ENCODE measurements around the gene NT5DC2. TPM values are rescaled to one million over a fixed set of nuclear protein-coding genes. Genes with fewer than 3 reads are reported as not detected.

NT5DC2 gene
- polyA plus RNA-seq, 3 donors, result 0.66 to 28.4 (median 0.67) TPM

GRCh38 chr3:52483577-52484381 is 49.9 kb downstream of the NT5DC2 start:
- H3K36me3 ChIP-seq (replicated peaks in 1 of 2; ENCODE audit: control insufficient read depth in 1 of 2, insufficient read depth in 2 of 2, low read length in 2 of 2), result peaks cover 75 to 95% of the 10 kb centered on the region in 2 donors
- H3K9ac ChIP-seq (ENCODE audit: insufficient read depth, low read length, poor library complexity, severe bottlenecking), result no peak overlapping the region
- H3K9me3 Mint-ChIP-seq, result no peaks in the 10 kb centered on the region
- peaks cover 0 to 3% (median 0%) of the 10 kb centered on the region in 3 donors for H3K27me3 Mint-ChIP-seq (ENCODE audit: low read depth in 3 of 3)
- no peak overlapping the region for H3K27ac ChIP-seq (ENCODE audit: low read depth in 1 of 2, low read length in 2 of 2)
- no peak overlapping the region for H3K4me2 ChIP-seq (replicated peaks; ENCODE audit: extremely low read depth, low read length, poor library complexity, severe bottlenecking)
- H3K79me2 ChIP-seq (ENCODE audit: insufficient read depth, low read length), result peaks cover 5% of the 10 kb centered on the region
- 97% methylated on average over 8 of the region's 13 CpGs for WGBS (ENCODE audit: insufficient coverage)
- peaks cover 15 to 23% of the 10 kb centered on the region in 2 donors for H3K4me1 ChIP-seq (ENCODE audit: control insufficient read depth in 1 of 2, insufficient read depth in 2 of 2, low read length in 2 of 2)
- H3K4me3 Mint-ChIP-seq, result no peak overlapping the region
- no peak overlapping the region for H2AFZ ChIP-seq (ENCODE audit: insufficient read depth, low read depth, low read length, poor library complexity, severe bottlenecking)
- no peak overlapping the region for H3K27ac Mint-ChIP-seq
- no peaks in the 10 kb centered on the region for H3K9me3 ChIP-seq (replicated peaks in 1 of 2; ENCODE audit: control insufficient read depth in 1 of 2, insufficient read depth in 1 of 2, low read length in 2 of 2)
- TF ChIP-seq CTCF (IDR thresholded peaks at IDR 0.05), result no peak
- peaks cover 88 to 97% of the 10 kb centered on the region in 2 donors for H3K36me3 Mint-ChIP-seq
- DNase-seq, result no peak
- intact Hi-C loops (cut with micrococcal nuclease), result no loop called here
- peaks cover 22% of the 10 kb centered on the region for H3K4me1 Mint-ChIP-seq
- no peak overlapping the region for H3K4me3 ChIP-seq (replicated peaks in 1 of 3; ENCODE audit: low read depth in 2 of 3, low read length in 3 of 3)
- no peaks in the 10 kb centered on the region for H4K20me1 ChIP-seq (ENCODE audit: insufficient read depth, low read length)
- no peaks in the 10 kb centered on the region for H3K27me3 ChIP-seq (ENCODE audit: control insufficient read depth in 2 of 2, insufficient read depth in 2 of 2, low read length in 2 of 2)

GRCh38 chr3:52483081-52483480 is 50.6 kb downstream of the NT5DC2 start:
- Mint-ChIP-seq H3K4me1 (peaks cover 26% of the 10 kb centered on the region), H3K9me3 (no peaks in the 10 kb centered on the region), H3K27ac (peak overlapping the region in 1 of 7 donors; percentile 3), H3K27me3 (ENCODE audit: low read depth in 3 of 3) (peaks cover 0 to 5% (median 0%) of the 10 kb centered on the region in 3 donors), H3K4me3 (no peak overlapping the region), H3K36me3 (peaks cover 90 to 99% of the 10 kb centered on the region in 2 donors)
- Histone ChIP-seq H3K4me2 (replicated peaks; ENCODE audit: extremely low read depth, low read length, poor library complexity, severe bottlenecking) (no peak overlapping the region), H3K9me3 (replicated peaks in 1 of 2; ENCODE audit: control insufficient read depth in 1 of 2, insufficient read depth in 1 of 2, low read length in 2 of 2) (no peaks in the 10 kb centered on the region), H3K4me3 (replicated peaks in 1 of 3; ENCODE audit: low read depth in 2 of 3, low read length in 3 of 3) (no peak overlapping the region), H3K4me1 (ENCODE audit: control insufficient read depth in 1 of 2, insufficient read depth in 2 of 2, low read length in 2 of 2) (peaks cover 20 to 30% of the 10 kb centered on the region in 2 donors), H3K9ac (ENCODE audit: insufficient read depth, low read length, poor library complexity, severe bottlenecking) (no peak overlapping the region), H3K79me2 (ENCODE audit: insufficient read depth, low read length) (peaks cover 5% of the 10 kb centered on the region), H3K36me3 (replicated peaks in 1 of 2; ENCODE audit: control insufficient read depth in 1 of 2, insufficient read depth in 2 of 2, low read length in 2 of 2) (peaks cover 76 to 96% of the 10 kb centered on the region in 2 donors), H2AFZ (ENCODE audit: insufficient read depth, low read depth, low read length, poor library complexity, severe bottlenecking) (no peak overlapping the region), H4K20me1 (ENCODE audit: insufficient read depth, low read length) (no peaks in the 10 kb centered on the region), H3K27ac (ENCODE audit: low read depth in 1 of 2, low read length in 2 of 2) (no peak overlapping the region), H3K27me3 (ENCODE audit: control insufficient read depth in 2 of 2, insufficient read depth in 2 of 2, low read length in 2 of 2) (no peaks in the 10 kb centered on the region)
- no peak for TF ChIP-seq CTCF (IDR thresholded peaks at IDR 0.05)
- 88% methylated on average over 10 of the region's 14 CpGs for WGBS (ENCODE audit: insufficient coverage)
- DNase-seq, result no peak
- intact Hi-C loops (cut with micrococcal nuclease), result no loop called here
